Activated naive CD8-positive, alpha-beta T cell (primary cell): ENCODE results near the gene STMN1.

Experiments
- H3K27ac Mint-ChIP-seq: one replicate; pipeline ENCODE4 v1.8.0; 2021; ENCODE audit warnings: mixed read lengths
- H3K27me3 Mint-ChIP-seq: one replicate; pipeline ENCODE4 v1.8.0; 2021; ENCODE audit warnings: mixed read lengths
- H3K36me3 Mint-ChIP-seq: one replicate; pipeline ENCODE4 v1.8.0; 2021; ENCODE audit warnings: mixed read lengths
- H3K4me1 Mint-ChIP-seq: one replicate; pipeline ENCODE4 v1.8.0; 2021; ENCODE audit warnings: low read depth, mixed read lengths
- H3K4me3 Mint-ChIP-seq: one replicate; pipeline ENCODE4 v1.8.0; 2021; ENCODE audit warnings: mild to moderate bottlenecking, mixed read lengths
- H3K9me3 Mint-ChIP-seq: one replicate; pipeline ENCODE4 v1.8.0; 2021; ENCODE audit warnings: low read depth, mixed read lengths

Gene STMN1

GRCh38 chr1:25908161-25908560, 1.9 kb upstream of the STMN1 start:
- no peaks in the 10 kb centered on the region for H3K9me3 Mint-ChIP-seq
- peaks cover 22% of the 10 kb centered on the region for H3K4me1 Mint-ChIP-seq
- no peak overlapping the region for H3K27ac Mint-ChIP-seq
- no peaks in the 10 kb centered on the region for H3K27me3 Mint-ChIP-seq
- H3K4me3 Mint-ChIP-seq = no peak overlapping the region
- H3K36me3 Mint-ChIP-seq = no peaks in the 10 kb centered on the region

GRCh38 chr1:25907601-25908000, 1.4 kb upstream of the STMN1 start:
- Mint-ChIP-seq H3K4me1 (peaks cover 26% of the 10 kb centered on the region), H3K9me3 (no peaks in the 10 kb centered on the region), H3K36me3 (no peaks in the 10 kb centered on the region), H3K4me3 (peak overlapping the region; percentile 73), H3K27ac (no peak overlapping the region), H3K27me3 (no peaks in the 10 kb centered on the region)

- Mint-ChIP-seq H3K9me3 (no peaks in the 10 kb centered on the region), H3K27me3 (no peaks in the 10 kb centered on the region), H3K4me3 (peak overlapping the region; percentile 78), H3K4me1 (peaks cover 26% of the 10 kb centered on the region), H3K36me3 (no peaks in the 10 kb centered on the region), H3K27ac (peak overlapping the region; percentile 81)
These were observed 553 bp upstream of the STMN1 start for GRCh38 chr1:25906644-25907300.

GRCh38 chr1:25904943-25905679, 1.1 kb downstream of the STMN1 start:
- H3K36me3 Mint-ChIP-seq = peaks cover 5% of the 10 kb centered on the region
- peak overlapping the region; percentile 91 for H3K4me3 Mint-ChIP-seq
- H3K27ac Mint-ChIP-seq = peak overlapping the region; percentile 86
- H3K9me3 Mint-ChIP-seq = no peaks in the 10 kb centered on the region
- peaks cover 30% of the 10 kb centered on the region for H3K4me1 Mint-ChIP-seq
- H3K27me3 Mint-ChIP-seq = no peaks in the 10 kb centered on the region

- Mint-ChIP-seq H3K36me3 (peaks cover 5% of the 10 kb centered on the region), H3K27me3 (no peaks in the 10 kb centered on the region), H3K4me1 (peaks cover 30% of the 10 kb centered on the region)
These were observed 2.2 kb downstream of the STMN1 start for GRCh38 chr1:25903986-25904385.

GRCh38 chr1:25902462-25902861, 3.8 kb downstream of the STMN1 start:
- no peaks in the 10 kb centered on the region for H3K27me3 Mint-ChIP-seq
- H3K36me3 Mint-ChIP-seq = peaks cover 5% of the 10 kb centered on the region
- H3K27ac Mint-ChIP-seq = no peak overlapping the region
- peaks cover 29% of the 10 kb centered on the region for H3K4me1 Mint-ChIP-seq
- H3K4me3 Mint-ChIP-seq = no peak overlapping the region
- H3K9me3 Mint-ChIP-seq = no peaks in the 10 kb centered on the region

More at GRCh38 chr1:25903986-25904385, 2.2 kb downstream of the STMN1 start:
- H3K9me3 Mint-ChIP-seq = no peaks in the 10 kb centered on the region
- no peak overlapping the region for H3K27ac Mint-ChIP-seq
- H3K4me3 Mint-ChIP-seq = peak overlapping the region; percentile 91

- no peak overlapping the region for H3K4me3 Mint-ChIP-seq
- H3K27ac Mint-ChIP-seq = no peak overlapping the region
- H3K27me3 Mint-ChIP-seq = no peaks in the 10 kb centered on the region
- peaks cover 5% of the 10 kb centered on the region for H3K36me3 Mint-ChIP-seq
- H3K9me3 Mint-ChIP-seq = no peaks in the 10 kb centered on the region
- peaks cover 34% of the 10 kb centered on the region for H3K4me1 Mint-ChIP-seq
These were observed 6.0 kb downstream of the STMN1 start for GRCh38 chr1:25900219-25900618.

GRCh38 chr1:25899792-25900191, 6.4 kb downstream of the STMN1 start:
- H3K4me1 Mint-ChIP-seq = peaks cover 31% of the 10 kb centered on the region
- no peak overlapping the region for H3K27ac Mint-ChIP-seq
- H3K9me3 Mint-ChIP-seq = no peaks in the 10 kb centered on the region
- H3K36me3 Mint-ChIP-seq = peaks cover 5% of the 10 kb centered on the region
- no peaks in the 10 kb centered on the region for H3K27me3 Mint-ChIP-seq
- no peak overlapping the region for H3K4me3 Mint-ChIP-seq

GRCh38 chr1:25898223-25899015, 7.8 kb downstream of the STMN1 start:
- no peaks in the 10 kb centered on the region for H3K27me3 Mint-ChIP-seq
- H3K4me3 Mint-ChIP-seq = no peak overlapping the region
- no peak overlapping the region for H3K27ac Mint-ChIP-seq
- peaks cover 20% of the 10 kb centered on the region for H3K4me1 Mint-ChIP-seq
- peaks cover 5% of the 10 kb centered on the region for H3K36me3 Mint-ChIP-seq
- no peaks in the 10 kb centered on the region for H3K9me3 Mint-ChIP-seq

- Mint-ChIP-seq H3K4me1 (peaks cover 16% of the 10 kb centered on the region), H3K36me3 (peaks cover 5% of the 10 kb centered on the region), H3K9me3 (no peaks in the 10 kb centered on the region), H3K27ac (no peak overlapping the region), H3K4me3 (no peak overlapping the region), H3K27me3 (no peaks in the 10 kb centered on the region)
These were observed 8.5 kb downstream of the STMN1 start for GRCh38 chr1:25897754-25898153.

GRCh38 chr1:25896266-25896665, 10.0 kb downstream of the STMN1 start:
- Mint-ChIP-seq H3K4me1 (peaks cover 15% of the 10 kb centered on the region), H3K36me3 (peaks cover 5% of the 10 kb centered on the region), H3K4me3 (no peak overlapping the region), H3K9me3 (no peaks in the 10 kb centered on the region), H3K27ac (no peak overlapping the region), H3K27me3 (no peaks in the 10 kb centered on the region)

- Mint-ChIP-seq H3K27me3 (no peaks in the 10 kb centered on the region), H3K36me3 (no peaks in the 10 kb centered on the region), H3K4me3 (no peak overlapping the region), H3K27ac (no peak overlapping the region), H3K4me1 (peaks cover 11% of the 10 kb centered on the region), H3K9me3 (no peaks in the 10 kb centered on the region)
These were observed 10.7 kb downstream of the STMN1 start for GRCh38 chr1:25895365-25895990.

- peaks cover 11% of the 10 kb centered on the region for H3K4me1 Mint-ChIP-seq
- no peak overlapping the region for H3K27ac Mint-ChIP-seq
- no peak overlapping the region for H3K4me3 Mint-ChIP-seq
- peaks cover 4% of the 10 kb centered on the region for H3K36me3 Mint-ChIP-seq
- no peaks in the 10 kb centered on the region for H3K9me3 Mint-ChIP-seq
- no peaks in the 10 kb centered on the region for H3K27me3 Mint-ChIP-seq
These were observed 13.1 kb downstream of the STMN1 start for GRCh38 chr1:25893116-25893515.

- peaks cover 11% of the 10 kb centered on the region for H3K4me1 Mint-ChIP-seq
- H3K36me3 Mint-ChIP-seq = peaks cover 4% of the 10 kb centered on the region
- H3K27ac Mint-ChIP-seq = no peak overlapping the region
- H3K9me3 Mint-ChIP-seq = no peaks in the 10 kb centered on the region
- H3K27me3 Mint-ChIP-seq = no peaks in the 10 kb centered on the region
- H3K4me3 Mint-ChIP-seq = no peak overlapping the region
These were observed 14.6 kb downstream of the STMN1 start for GRCh38 chr1:25891606-25892005.
